Coronary artery (tissue), 2 donors: ENCODE data around the gene TEKT3.

ENCODE experiments used
- DNase-seq: peaks from one replicate; pipeline ENCODE4 v3.0.0-alpha.2; 2017; ENCODE audit warnings: low spot score
- H3K27ac ChIP-seq, 2 donors: fragments of 200-600 bp; sonication (generic); one replicate each; pipeline ENCODE4 v1.5.1; 2016 to 2019
- H3K4me3 ChIP-seq: fragments of 200-600 bp; sonication (generic); 2 replicates; pipeline ENCODE4 v1.5.1; 2016; ENCODE audit warnings: mild to moderate bottlenecking, moderate library complexity
- CTCF ChIP-seq: fragments of 200-600 bp; sonication (generic); IDR thresholded peaks from one replicate; pipeline ENCODE4 v1.5.1; 2019; ENCODE audit warnings: antibody characterized with exemption

Gene TEKT3

DNA sequence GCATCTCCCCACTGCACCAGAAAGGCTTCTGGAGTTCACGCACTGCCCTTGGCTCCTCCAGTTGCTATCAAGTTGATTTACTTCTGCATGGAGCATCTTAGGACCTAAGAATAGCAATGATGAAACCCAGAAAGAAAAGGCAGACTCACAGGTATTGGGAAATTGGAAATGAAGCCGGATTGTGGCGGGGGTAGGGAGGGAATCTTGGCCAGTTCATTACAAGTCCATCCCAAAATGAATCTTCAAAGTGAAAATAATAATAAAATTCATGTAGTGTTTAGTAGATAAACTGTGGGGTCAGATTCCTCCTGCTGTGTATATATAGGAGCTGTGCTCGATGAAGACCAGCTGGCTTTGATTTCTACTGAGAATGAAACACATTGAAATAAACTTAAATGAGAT is 33.7 kb downstream of the TEKT3 start:
- no peak overlapping the region for H3K27ac ChIP-seq

DNA sequence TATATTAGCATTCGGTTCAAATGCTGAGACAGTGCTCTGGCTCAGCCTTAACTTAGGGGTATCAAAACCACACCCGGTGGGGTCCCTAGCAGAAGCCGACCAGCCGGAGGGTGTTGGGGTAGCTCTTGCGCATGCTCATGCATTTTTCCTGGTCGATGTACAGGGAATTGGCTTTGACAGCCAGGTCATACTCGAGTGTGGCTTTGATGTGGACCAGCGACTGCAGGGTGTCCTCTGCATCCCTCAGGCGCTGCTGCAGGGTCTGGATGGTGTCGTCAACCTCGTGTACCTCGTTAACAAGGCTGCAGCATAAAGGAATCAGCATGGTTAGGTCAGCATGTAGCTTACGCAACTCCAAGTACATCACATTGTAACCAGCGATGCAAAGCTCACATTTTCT is 37.5 kb downstream of the TEKT3 start:
- H3K27ac ChIP-seq = no peak overlapping the region
- H3K4me3 ChIP-seq = no peak overlapping the region
- DNase-seq = no peak
- no peak for TF ChIP-seq CTCF

More for the DNA sequence above, 33.7 kb downstream of the TEKT3 start:
- no peak for DNase-seq
- H3K4me3 ChIP-seq = no peak overlapping the region
- TF ChIP-seq CTCF = no peak

GRCh38 chr17:15303268-15303667 is 38.1 kb downstream of the TEKT3 start:
- DNase-seq = no peak
- no peak for TF ChIP-seq CTCF
- H3K27ac ChIP-seq = no peak overlapping the region
- H3K4me3 ChIP-seq = no peak overlapping the region

DNA sequence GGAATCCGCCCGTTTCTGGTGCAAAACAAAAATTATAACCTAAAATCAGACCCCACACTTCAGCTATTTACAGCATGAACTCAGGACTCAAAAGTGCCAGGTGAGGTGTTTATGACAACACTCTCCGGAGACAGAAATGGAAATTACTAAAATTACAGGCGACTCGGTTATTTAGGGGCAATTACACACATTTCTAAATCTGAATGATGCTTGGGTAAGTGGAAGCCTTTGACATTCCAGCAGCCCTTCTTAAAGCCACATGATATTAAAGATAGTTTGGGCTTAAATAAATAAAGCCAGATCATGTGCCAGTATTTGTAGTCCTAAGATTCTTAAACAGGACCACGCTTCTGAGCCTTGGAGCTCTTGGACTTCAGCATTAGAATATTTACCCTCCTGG is 39.6 kb downstream of the TEKT3 start:
- DNase-seq = no peak
- H3K27ac ChIP-seq = no peak overlapping the region
- H3K4me3 ChIP-seq = no peak overlapping the region
- TF ChIP-seq CTCF = no peak

DNA sequence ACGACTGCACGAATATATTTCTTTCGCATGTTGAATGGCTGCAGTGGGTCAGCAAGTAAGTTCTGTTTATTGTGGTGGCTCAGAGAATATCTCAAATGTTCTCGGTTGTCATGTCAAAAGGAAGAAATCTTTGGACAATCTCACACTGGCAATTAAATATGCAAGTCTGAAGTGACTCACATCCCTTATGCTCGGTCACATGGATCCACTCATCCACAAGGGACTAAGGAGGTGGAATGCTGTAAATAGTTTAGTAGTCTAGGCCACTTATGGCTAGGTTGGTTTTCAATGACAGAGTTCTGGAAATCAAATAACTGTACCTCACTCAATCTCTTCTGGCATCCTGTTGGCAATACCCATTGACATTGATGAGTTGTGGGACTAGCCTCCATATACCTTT is 43.2 kb downstream of the TEKT3 start:
- Histone ChIP-seq H3K27ac (no peak overlapping the region), H3K4me3 (no peak overlapping the region)
- TF ChIP-seq CTCF = no peak
- DNase-seq = no peak

DNA sequence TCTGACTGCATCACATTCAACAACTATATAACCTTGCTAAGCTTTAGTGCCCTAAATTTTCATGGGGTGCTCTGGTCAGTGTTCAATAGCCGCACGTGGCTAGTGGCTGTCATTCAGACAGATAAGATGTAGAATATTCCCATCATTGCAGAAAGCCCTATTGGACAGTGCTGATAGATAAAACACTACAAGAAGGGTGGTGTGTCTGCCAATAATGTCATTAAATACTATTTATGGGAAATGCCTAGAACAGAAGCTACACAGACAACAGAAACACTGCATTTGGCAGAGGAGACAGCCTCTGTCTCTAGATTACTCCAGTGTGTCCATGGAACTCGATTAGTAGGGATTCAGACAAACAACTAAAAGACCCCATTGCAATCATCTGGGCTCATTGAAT is 47.8 kb downstream of the TEKT3 start:
- no peak for DNase-seq
- no peak overlapping the region for H3K27ac ChIP-seq
- TF ChIP-seq CTCF = no peak
- no peak overlapping the region for H3K4me3 ChIP-seq

- H3K4me3 ChIP-seq = no peak overlapping the region
- DNase-seq = no peak
- no peak for TF ChIP-seq CTCF
- no peak overlapping the region for H3K27ac ChIP-seq
Measured at GRCh38 chr17:15291674-15292361, 49.6 kb downstream of the TEKT3 start.
